OCI-LY7 (cell line): ENCODE measurements around the gene NAGS. TPM values are rescaled to one million over a fixed set of nuclear protein-coding genes. Genes with fewer than 3 reads are reported as not detected.

Experiments
- BruUV-seq: library from RNA; stranded (reverse); fragments of 400-500 nt; replicated peaks from 2 replicates; lab custom pipeline; 2021; lab: Mats Ljungman, UMichigan
- CTCF ChIA-PET: fragments of 300-600 bp; sonication (Branson Sonifier 250); formaldehyde crosslinking; loops from one replicate; lab custom pipeline; 2022; ENCODE audit warnings: antibody characterized with exemption; ENCODE audit not compliant: unreplicated experiment; lab: Charles Lee
- POLR2A ChIA-PET: fragments of 300-600 bp; sonication (Branson Sonifier 250); formaldehyde crosslinking; loops from one replicate; lab custom pipeline; 2022; ENCODE audit warnings: antibody characterized with exemption; lab: Charles Lee
- DNase-seq: peaks from one replicate; pipeline ENCODE4 v3.0.0-alpha.2; 2015; ENCODE audit warnings: low spot score
- H2AFZ ChIP-seq: fragments of 200-600 bp; sonication (generic), shearing (Covaris generic); 2 replicates; pipeline ENCODE4 v1.6.1; 2014; ENCODE audit warnings: mild to moderate bottlenecking, antibody characterized with exemption, low read length, moderate library complexity
- H3K27ac ChIP-seq: fragments of 200-600 bp; sonication (generic); 2 replicates; pipeline ENCODE4 v1.5.1; 2014; ENCODE audit warnings: mixed run types, low read depth, mild to moderate bottlenecking, moderate library complexity, low read length, inconsistent platforms; ENCODE audit not compliant: poor library complexity, severe bottlenecking
- H3K36me3 ChIP-seq: fragments of 200-600 bp; sonication (generic); 2 replicates; pipeline ENCODE4 v1.6.1; 2014; ENCODE audit warnings: mild to moderate bottlenecking, antibody characterized with exemption, low read length, moderate library complexity, mixed read lengths; ENCODE audit not compliant: insufficient read depth
- H3K4me1 ChIP-seq: fragments of 200-600 bp; sonication (generic); 2 replicates; pipeline ENCODE4 v1.5.1; 2014; ENCODE audit warnings: mild to moderate bottlenecking, low read length; ENCODE audit not compliant: insufficient read depth, poor library complexity, severe bottlenecking
- H3K4me2 ChIP-seq: fragments of 200-600 bp; sonication (generic); 2 replicates; pipeline ENCODE4 v1.6.1; 2014; ENCODE audit warnings: mild to moderate bottlenecking, low read length
- H3K4me3 ChIP-seq: fragments of 200-600 bp; sonication (generic); 2 replicates; pipeline ENCODE4 v1.5.1; 2014; ENCODE audit warnings: mild to moderate bottlenecking, low read depth, low read length; ENCODE audit not compliant: poor library complexity, severe bottlenecking
- H3K79me2 ChIP-seq: fragments of 200-600 bp; sonication (generic); 2 replicates; pipeline ENCODE4 v1.6.1; 2016; ENCODE audit warnings: low read depth, mild to moderate bottlenecking, low read length, moderate library complexity, mixed read lengths; ENCODE audit not compliant: insufficient read depth
- H3K9me2 ChIP-seq: fragments of 200-600 bp; sonication (generic); 2 replicates; pipeline ENCODE4 v1.6.1; 2016; ENCODE audit warnings: mild to moderate bottlenecking, low read length, mixed read lengths; ENCODE audit not compliant: insufficient read depth
- H3K9me3 ChIP-seq: fragments of 200-600 bp; sonication (generic); 2 replicates; pipeline ENCODE4 v1.6.1; 2014; ENCODE audit warnings: mild to moderate bottlenecking, mixed run types, low read length, mixed read lengths
- H4K20me1 ChIP-seq: fragments of 200-600 bp; sonication (generic); 2 replicates; pipeline ENCODE4 v1.6.1; 2014; ENCODE audit warnings: mild to moderate bottlenecking, antibody characterized with exemption, low read length, moderate library complexity, mixed read lengths; ENCODE audit not compliant: insufficient read depth
- CTCF ChIP-seq: fragments of 200-600 bp; sonication (generic); conservative IDR thresholded peaks from 2 replicates; pipeline ENCODE4 v1.5.1; 2014; ENCODE audit warnings: mild to moderate bottlenecking, antibody characterized with exemption, low read length, moderate library complexity, mixed read lengths
- EZH2phosphoT487 ChIP-seq: fragments of 200-600 bp; sonication (generic); IDR thresholded peaks from 2 replicates; pipeline ENCODE4 v1.6.1; 2018; ENCODE audit warnings: low read depth, borderline replicate concordance, mild to moderate bottlenecking, mixed run types, antibody characterized with exemption, low read length, moderate library complexity, mixed read lengths
- intact Hi-C: fragments of 100-400 bp; cut with micrococcal nuclease; formaldehyde crosslinking; loops from one replicate; pipeline ENCODE4 v1.10.0; 2022; ENCODE audit not compliant: unreplicated experiment
- total RNA-seq, 2 experiments: library from RNA; depleted of rRNA in 1 of 2; stranded (reverse); fragments of >200 nt in 1 of 2; shearing (Covaris generic) in 1 of 2; gene quantifications; 2 replicates each; pipeline ENCODE4 v1.2.3, GENCODE V29; 2014 to 2022

The NAGS gene
- total RNA-seq, 2 experiments from 2014 or later: 0.32 to 1.5 TPM

- Histone ChIP-seq H3K4me2 (no peak overlapping the region), H3K9me3 (no peaks in the 10 kb centered on the region), H3K79me2 (no peaks in the 10 kb centered on the region), H3K27ac (no peak overlapping the region), H3K9me2 (no peaks in the 10 kb centered on the region), H3K36me3 (no peaks in the 10 kb centered on the region), H2AFZ (no peak overlapping the region), H3K4me3 (no peak overlapping the region), H4K20me1 (no peaks in the 10 kb centered on the region), H3K4me1 (no peaks in the 10 kb centered on the region)
- DNase-seq: no peak
- no peak for TF ChIP-seq EZH2phosphoT487
- peak; percentile 30; the same call in 1 of the 2 replicates for TF ChIP-seq CTCF
- CTCF ChIA-PET: no interaction called here
- intact Hi-C loops: no loop called here
- POLR2A ChIA-PET: no interaction called here
- no TSS peak for BruUV-seq
Measured at GRCh38 chr17:43983515-43984411, 20.7 kb upstream of the NAGS start.

- Histone ChIP-seq H3K9me2 (no peaks in the 10 kb centered on the region), H3K4me3 (no peak overlapping the region), H3K36me3 (no peaks in the 10 kb centered on the region), H4K20me1 (no peaks in the 10 kb centered on the region), H3K4me1 (no peaks in the 10 kb centered on the region), H3K4me2 (no peak overlapping the region), H3K79me2 (no peaks in the 10 kb centered on the region), H2AFZ (no peak overlapping the region), H3K9me3 (no peaks in the 10 kb centered on the region), H3K27ac (no peak overlapping the region)
- TF ChIP-seq CTCF (no peak), EZH2phosphoT487 (no peak)
- POLR2A ChIA-PET: no interaction called here
- DNase-seq: no peak
- CTCF ChIA-PET: no interaction called here
- intact Hi-C loops: no loop called here
- no TSS peak for BruUV-seq
Measured at GRCh38 chr17:43984521-43984920, 19.9 kb upstream of the NAGS start.
